OCI-LY3 (cell line): ENCODE data around the gene RTTN.

Experiments
- H2AFZ ChIP-seq: fragments of 200-600, 300-600 bp; shearing (Covaris generic); 2 replicates; pipeline ENCODE4 v1.6.0; 2014; ENCODE audit warnings: antibody characterized with exemption, low read depth, low read length
- H3K27ac ChIP-seq: fragments of 200-600, 300-600 bp; sonication (generic); 2 replicates; pipeline ENCODE4 v1.5.1; 2014; ENCODE audit warnings: mild to moderate bottlenecking, low read length, moderate library complexity, mixed read lengths
- H3K27me3 ChIP-seq: fragments of 200-600, 300-600 bp; sonication (generic); 2 replicates; pipeline ENCODE4 v1.6.1; 2014; ENCODE audit warnings: low read depth, low read length, mixed read lengths
- H3K36me3 ChIP-seq: fragments of 200-600, 300-600 bp; sonication (generic); replicated peaks from 2 replicates; pipeline ENCODE3; 2014; ENCODE audit warnings: low read depth, low read length, mixed read lengths
- H3K4me1 ChIP-seq: fragments of 300-600, 200-600 bp; sonication (generic); 2 replicates; pipeline ENCODE4 v1.6.1; 2014; ENCODE audit warnings: low read length, mixed read lengths
- H3K4me2 ChIP-seq: fragments of 200-600, 300-600 bp; sonication (generic); 2 replicates; pipeline ENCODE4 v1.6.1; 2014; ENCODE audit warnings: low read length, mixed read lengths
- H3K4me3 ChIP-seq: fragments of 300-600, 200-600 bp; sonication (generic); 2 replicates; pipeline ENCODE4 v1.5.1; 2014; ENCODE audit warnings: antibody characterized with exemption, mild to moderate bottlenecking, low read length, moderate library complexity
- H3K79me2 ChIP-seq: fragments of 300-600, 200-600 bp; shearing (Covaris generic); 2 replicates; pipeline ENCODE4 v1.6.1; 2014; ENCODE audit warnings: mild to moderate bottlenecking, low read length, mixed read lengths
- H3K9ac ChIP-seq: fragments of 300-600, 200-600 bp; shearing (Covaris generic); 2 replicates; pipeline ENCODE4 v1.6.0; 2014; ENCODE audit warnings: mild to moderate bottlenecking, low read length, moderate library complexity
- H3K9me3 ChIP-seq: fragments of 200-600, 300-600 bp; shearing (Covaris generic); 2 replicates; pipeline ENCODE4 v1.6.1; 2014; ENCODE audit warnings: low read length, mixed read lengths; ENCODE audit not compliant: insufficient read depth
- H4K20me1 ChIP-seq: fragments of 200-600, 300-600 bp; sonication (generic); 2 replicates; pipeline ENCODE4 v1.6.1; 2016; ENCODE audit warnings: low read length, mixed read lengths; ENCODE audit not compliant: insufficient read depth
- EZH2phosphoT487 ChIP-seq: fragments of 200-600 bp; shearing (Covaris generic); IDR thresholded peaks from 2 replicates; pipeline ENCODE4 v1.6.1; 2018; ENCODE audit warnings: antibody characterized with exemption, mixed run types, low read depth
- TF ChIP-seq, protein P1 (sequence below): fragments of 200-600, 300-600 bp; sonication (generic); IDR thresholded peaks from 2 replicates; pipeline ENCODE4 v1.5.1; 2014; ENCODE audit warnings: antibody characterized with exemption, low read length, low read depth

RTTN gene

DNA sequence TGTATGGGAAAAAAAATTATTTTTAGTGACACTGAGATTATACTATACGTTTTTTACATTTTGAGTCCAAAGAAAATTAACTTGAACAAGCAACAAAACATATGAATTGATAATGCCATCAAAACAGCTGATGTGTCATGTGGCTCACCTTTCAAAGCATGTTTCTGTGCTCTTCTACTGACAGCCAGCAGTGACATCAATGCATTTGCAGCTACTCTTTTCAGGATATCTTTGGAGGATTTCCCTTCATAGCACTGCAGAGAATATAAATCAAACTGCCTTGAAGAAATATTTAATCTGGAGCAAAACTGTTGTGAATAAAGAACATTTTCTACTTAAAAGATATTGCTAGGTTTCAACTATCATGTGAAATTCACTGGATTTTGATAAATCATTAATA, 174.8 kb downstream of the RTTN start:
- Histone ChIP-seq H3K4me1 (peaks cover 84% of the 10 kb centered on the region), H3K4me2 (peak overlapping the region; percentile 62), H3K79me2 (peaks cover 42% of the 10 kb centered on the region), H3K4me3 (peak overlapping the region; percentile 37), H3K36me3 (peaks cover 63% of the 10 kb centered on the region), H4K20me1 (no peaks in the 10 kb centered on the region), H2AFZ (no peak overlapping the region), H3K9me3 (no peaks in the 10 kb centered on the region), H3K27me3 (no peaks in the 10 kb centered on the region), H3K9ac (peak overlapping the region; percentile 58), H3K27ac (peak overlapping the region; percentile 88)
- no peak for TF ChIP-seq EZH2phosphoT487

DNA sequence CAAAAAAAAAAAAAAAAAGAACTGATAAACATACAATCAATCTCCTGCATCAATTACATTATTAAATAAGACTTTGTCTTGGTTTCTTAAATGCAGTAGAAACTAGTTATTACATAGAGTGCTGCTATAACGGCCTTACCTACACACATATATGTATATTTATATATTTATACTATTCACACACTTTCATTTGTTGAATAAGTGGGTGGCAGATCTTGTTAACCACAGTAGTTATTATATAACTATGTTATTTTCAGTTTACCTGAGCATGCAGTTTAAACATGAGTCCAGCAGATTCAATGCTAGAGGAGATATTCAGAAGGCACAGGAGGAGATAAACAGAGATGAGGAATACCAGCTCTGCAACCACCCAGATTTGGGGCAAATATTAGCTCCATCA, 176.3 kb downstream of the RTTN start:
- no peaks in the 10 kb centered on the region for H4K20me1 ChIP-seq
- TF ChIP-seq EZH2phosphoT487, result no peak
- TF ChIP-seq, protein P1, sequence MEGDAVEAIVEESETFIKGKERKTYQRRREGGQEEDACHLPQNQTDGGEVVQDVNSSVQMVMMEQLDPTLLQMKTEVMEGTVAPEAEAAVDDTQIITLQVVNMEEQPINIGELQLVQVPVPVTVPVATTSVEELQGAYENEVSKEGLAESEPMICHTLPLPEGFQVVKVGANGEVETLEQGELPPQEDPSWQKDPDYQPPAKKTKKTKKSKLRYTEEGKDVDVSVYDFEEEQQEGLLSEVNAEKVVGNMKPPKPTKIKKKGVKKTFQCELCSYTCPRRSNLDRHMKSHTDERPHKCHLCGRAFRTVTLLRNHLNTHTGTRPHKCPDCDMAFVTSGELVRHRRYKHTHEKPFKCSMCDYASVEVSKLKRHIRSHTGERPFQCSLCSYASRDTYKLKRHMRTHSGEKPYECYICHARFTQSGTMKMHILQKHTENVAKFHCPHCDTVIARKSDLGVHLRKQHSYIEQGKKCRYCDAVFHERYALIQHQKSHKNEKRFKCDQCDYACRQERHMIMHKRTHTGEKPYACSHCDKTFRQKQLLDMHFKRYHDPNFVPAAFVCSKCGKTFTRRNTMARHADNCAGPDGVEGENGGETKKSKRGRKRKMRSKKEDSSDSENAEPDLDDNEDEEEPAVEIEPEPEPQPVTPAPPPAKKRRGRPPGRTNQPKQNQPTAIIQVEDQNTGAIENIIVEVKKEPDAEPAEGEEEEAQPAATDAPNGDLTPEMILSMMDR, result no peak
- peak overlapping the region; percentile 22 for H3K4me3 ChIP-seq
- H3K79me2 ChIP-seq, result peaks cover 26% of the 10 kb centered on the region
- peak overlapping the region; percentile 45 for H3K9ac ChIP-seq
- H3K9me3 ChIP-seq, result no peaks in the 10 kb centered on the region
- H3K27me3 ChIP-seq, result no peaks in the 10 kb centered on the region
- H3K4me2 ChIP-seq, result peak overlapping the region; percentile 62
- no peak overlapping the region for H2AFZ ChIP-seq
- peak overlapping the region; percentile 88 for H3K27ac ChIP-seq
- H3K36me3 ChIP-seq, result peaks cover 65% of the 10 kb centered on the region
- H3K4me1 ChIP-seq, result peaks cover 70% of the 10 kb centered on the region

DNA sequence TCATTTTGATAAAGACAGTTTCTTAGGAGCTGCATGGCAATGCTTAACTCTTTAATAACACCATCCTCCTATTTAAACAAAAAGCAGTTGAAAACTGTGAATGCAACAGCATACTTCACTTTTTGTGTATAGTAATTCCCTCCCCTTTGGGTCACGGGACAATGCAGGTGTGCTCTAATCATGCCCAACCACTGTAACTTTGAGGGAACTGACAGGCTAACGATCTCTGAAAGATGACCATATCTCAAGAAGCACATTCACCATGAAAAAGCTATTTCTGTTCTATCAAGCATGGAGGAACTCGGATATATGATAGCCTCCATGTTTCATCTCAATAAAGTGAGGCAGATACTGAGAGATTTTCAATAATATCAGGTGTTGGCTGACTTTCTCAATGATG, 176.8 kb downstream of the RTTN start:
- no peak for TF ChIP-seq EZH2phosphoT487
- TF ChIP-seq, protein P1, result no peak
- Histone ChIP-seq H2AFZ (0 out of 2 replicates have a peak overlapping the region, but pooled peaks have one; percentile 1), H4K20me1 (no peaks in the 10 kb centered on the region), H3K79me2 (peaks cover 22% of the 10 kb centered on the region), H3K36me3 (peaks cover 63% of the 10 kb centered on the region), H3K27ac (peak overlapping the region; percentile 88), H3K4me1 (peaks cover 65% of the 10 kb centered on the region), H3K9ac (peak overlapping the region; percentile 45), H3K4me2 (peak overlapping the region; percentile 62), H3K4me3 (peak overlapping the region; percentile 22), H3K27me3 (no peaks in the 10 kb centered on the region), H3K9me3 (no peaks in the 10 kb centered on the region)

DNA sequence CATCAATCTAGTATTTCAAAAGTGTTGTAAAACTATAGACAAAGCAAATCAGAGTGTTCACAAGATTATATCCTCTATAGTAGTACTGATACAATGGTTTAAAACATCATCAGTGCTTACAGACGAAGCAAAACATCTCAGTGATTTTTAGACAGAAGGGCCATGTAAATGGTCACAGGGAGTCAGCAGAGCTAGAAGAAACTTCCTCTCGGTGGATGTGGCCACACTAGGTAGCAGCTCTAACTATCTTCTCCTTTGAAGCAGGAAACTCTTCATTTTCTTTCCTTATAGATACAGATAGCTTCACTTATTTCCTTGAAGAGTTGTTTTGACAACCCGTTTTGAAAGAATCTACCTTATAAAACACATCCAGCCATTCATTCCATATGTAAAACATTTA, 177.4 kb downstream of the RTTN start:
- TF ChIP-seq EZH2phosphoT487, result no peak
- TF ChIP-seq, protein P1, result no peak
- H3K9ac ChIP-seq, result peak overlapping the region; percentile 45
- H4K20me1 ChIP-seq, result no peaks in the 10 kb centered on the region
- H3K4me1 ChIP-seq, result peaks cover 59% of the 10 kb centered on the region
- peaks cover 15% of the 10 kb centered on the region for H3K79me2 ChIP-seq
- peak overlapping the region; percentile 88 for H3K27ac ChIP-seq
- H3K4me3 ChIP-seq, result peak overlapping the region; percentile 22
- no peaks in the 10 kb centered on the region for H3K9me3 ChIP-seq
- H3K4me2 ChIP-seq, result peak overlapping the region; percentile 62
- no peak overlapping the region; the same call in 1 of the 2 replicates for H2AFZ ChIP-seq
- H3K36me3 ChIP-seq, result peaks cover 63% of the 10 kb centered on the region
- no peaks in the 10 kb centered on the region for H3K27me3 ChIP-seq
